HG02623 (cell line): ENCODE data around the gene CRHR1.
"Not testable (repeated sequence)": the region's sequence is repeated elsewhere in the genome, so short reads cannot be mapped to it uniquely, and the experiment has no call there.

Experiments used
- ATAC-seq: cut with Tn5 transposase; IDR thresholded peaks from one replicate; pipeline ENCODE4 v1.9.1; 2021; ENCODE audit warnings: moderate library complexity; ENCODE audit not compliant: unreplicated experiment

CRHR1 gene

GRCh38 chr17:45857977-45858708 lies 74.0 kb downstream of the CRHR1 start:
- no peak for ATAC-seq

GRCh38 chr17:45861165-45861564 lies 77.0 kb downstream of the CRHR1 start:
- ATAC-seq = no peak

- not testable (repeated sequence) for ATAC-seq
Observed at GRCh38 chr17:45862127-45862526, 78.0 kb downstream of the CRHR1 start.

- no peak for ATAC-seq
Observed at GRCh38 chr17:45863857-45864654, 79.9 kb downstream of the CRHR1 start.

- no peak for ATAC-seq
Observed at GRCh38 chr17:45867171-45867570, 83.1 kb downstream of the CRHR1 start.

- ATAC-seq = no peak
Observed at GRCh38 chr17:45867702-45868101, 83.6 kb downstream of the CRHR1 start.

- ATAC-seq = no peak
Observed at GRCh38 chr17:45868276-45868675, 84.2 kb downstream of the CRHR1 start.

- no peak for ATAC-seq
Observed at GRCh38 chr17:45869676-45870341, 85.7 kb downstream of the CRHR1 start.

GRCh38 chr17:45870342-45870974 lies 86.3 kb downstream of the CRHR1 start:
- ATAC-seq = no peak

GRCh38 chr17:45871718-45872117 lies 87.6 kb downstream of the CRHR1 start:
- ATAC-seq = no peak

GRCh38 chr17:45873728-45874127 lies 89.6 kb downstream of the CRHR1 start:
- ATAC-seq = no peak

- ATAC-seq = no peak
Observed at GRCh38 chr17:45874151-45874550, 90.0 kb downstream of the CRHR1 start.

- no peak for ATAC-seq
Observed at GRCh38 chr17:45876539-45876938, 92.4 kb downstream of the CRHR1 start.

- no peak for ATAC-seq
Observed at GRCh38 chr17:45877467-45877866, 93.3 kb downstream of the CRHR1 start.

GRCh38 chr17:45883063-45883462 lies 98.9 kb downstream of the CRHR1 start:
- no peak for ATAC-seq
